ENCODE results near the gene MEAF6. TPM values are rescaled to one million over a fixed set of nuclear protein-coding genes. Genes with fewer than 3 reads are reported as not detected.

Gene MEAF6
- total RNA-seq, 1 donor from 2014 or later: 77.3 TPM

DNA sequence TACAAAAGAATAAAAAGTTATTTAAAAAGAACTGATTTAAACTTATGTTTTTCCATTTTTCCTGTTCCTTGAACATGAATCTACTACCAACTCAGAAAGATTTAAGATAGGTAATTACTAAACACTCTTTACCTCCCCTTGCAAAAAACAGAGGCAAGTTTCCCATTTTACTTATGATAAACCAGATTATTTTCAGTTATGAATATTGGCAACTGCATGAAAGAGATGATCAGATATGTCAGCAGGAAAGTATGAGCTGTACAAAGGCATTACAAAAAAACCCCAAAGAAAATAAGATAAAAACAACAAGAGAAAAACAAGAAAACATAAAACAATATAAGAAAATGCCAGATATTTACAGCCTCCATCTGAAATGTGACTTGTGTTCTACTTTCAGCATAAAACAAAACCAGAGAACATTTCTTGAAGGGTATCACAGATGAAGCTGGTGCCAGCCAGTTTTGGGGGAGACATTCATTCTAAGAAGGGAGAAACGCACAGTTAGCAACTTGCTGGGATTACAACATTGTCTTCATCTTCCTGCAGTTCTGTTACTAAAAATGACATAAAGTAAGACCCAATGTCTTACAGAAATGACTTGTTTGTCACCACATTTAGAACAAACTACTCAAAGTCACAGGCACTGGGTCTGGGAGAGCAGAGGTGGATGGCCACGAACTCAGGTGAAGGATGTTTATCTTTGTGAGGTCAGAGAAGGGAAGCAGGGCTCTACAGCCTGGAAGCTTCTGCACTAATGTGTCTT is 21.0 kb downstream of the MEAF6 start:
- peaks cover 2% of the 10 kb centered on the region for H3K36me3 Mint-ChIP-seq (ENCODE audit: low read depth)
- H3K9me3 Mint-ChIP-seq: no peaks in the 10 kb centered on the region
- TF ChIP-seq, protein P1, sequence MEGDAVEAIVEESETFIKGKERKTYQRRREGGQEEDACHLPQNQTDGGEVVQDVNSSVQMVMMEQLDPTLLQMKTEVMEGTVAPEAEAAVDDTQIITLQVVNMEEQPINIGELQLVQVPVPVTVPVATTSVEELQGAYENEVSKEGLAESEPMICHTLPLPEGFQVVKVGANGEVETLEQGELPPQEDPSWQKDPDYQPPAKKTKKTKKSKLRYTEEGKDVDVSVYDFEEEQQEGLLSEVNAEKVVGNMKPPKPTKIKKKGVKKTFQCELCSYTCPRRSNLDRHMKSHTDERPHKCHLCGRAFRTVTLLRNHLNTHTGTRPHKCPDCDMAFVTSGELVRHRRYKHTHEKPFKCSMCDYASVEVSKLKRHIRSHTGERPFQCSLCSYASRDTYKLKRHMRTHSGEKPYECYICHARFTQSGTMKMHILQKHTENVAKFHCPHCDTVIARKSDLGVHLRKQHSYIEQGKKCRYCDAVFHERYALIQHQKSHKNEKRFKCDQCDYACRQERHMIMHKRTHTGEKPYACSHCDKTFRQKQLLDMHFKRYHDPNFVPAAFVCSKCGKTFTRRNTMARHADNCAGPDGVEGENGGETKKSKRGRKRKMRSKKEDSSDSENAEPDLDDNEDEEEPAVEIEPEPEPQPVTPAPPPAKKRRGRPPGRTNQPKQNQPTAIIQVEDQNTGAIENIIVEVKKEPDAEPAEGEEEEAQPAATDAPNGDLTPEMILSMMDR (conservative IDR thresholded peaks at IDR 0.05): no peak
- no peaks in the 10 kb centered on the region for H3K4me1 Mint-ChIP-seq
- no peak for DNase-seq (ENCODE audit: low read depth, low spot score)
- H3K27ac Mint-ChIP-seq (ENCODE audit: unreplicated experiment): no peak overlapping the region
- no peaks in the 10 kb centered on the region for H3K27me3 Mint-ChIP-seq (ENCODE audit: low read depth)
- no peak overlapping the region for H3K4me3 Mint-ChIP-seq

DNA sequence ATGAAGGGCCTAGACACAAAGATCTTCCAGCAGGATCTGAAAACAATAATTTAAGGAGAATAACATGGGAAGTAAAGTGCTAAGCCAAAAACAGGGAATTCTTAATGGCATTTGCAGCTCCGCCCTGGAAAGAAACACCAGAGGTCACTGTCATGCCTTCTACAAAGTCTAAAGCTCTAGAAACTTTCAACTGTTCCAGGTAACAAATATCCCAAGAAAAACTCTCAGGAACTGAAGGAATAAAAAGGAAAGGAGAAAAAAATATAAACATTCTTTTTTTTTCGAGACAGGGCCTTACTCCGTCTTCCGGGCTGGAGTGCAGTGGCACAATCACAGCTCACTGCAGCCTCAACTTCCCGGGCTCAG is 27.0 kb downstream of the MEAF6 start:
- H3K27ac Mint-ChIP-seq (ENCODE audit: unreplicated experiment): no peak overlapping the region
- DNase-seq (ENCODE audit: low read depth, low spot score): no peak
- no peak overlapping the region for H3K4me3 Mint-ChIP-seq
- TF ChIP-seq, protein P1 (conservative IDR thresholded peaks at IDR 0.05): peak; percentile 32
- no peaks in the 10 kb centered on the region for H3K4me1 Mint-ChIP-seq
- H3K27me3 Mint-ChIP-seq (ENCODE audit: low read depth): no peaks in the 10 kb centered on the region
- H3K9me3 Mint-ChIP-seq: no peaks in the 10 kb centered on the region
- peaks cover 2% of the 10 kb centered on the region for H3K36me3 Mint-ChIP-seq (ENCODE audit: low read depth)

DNA sequence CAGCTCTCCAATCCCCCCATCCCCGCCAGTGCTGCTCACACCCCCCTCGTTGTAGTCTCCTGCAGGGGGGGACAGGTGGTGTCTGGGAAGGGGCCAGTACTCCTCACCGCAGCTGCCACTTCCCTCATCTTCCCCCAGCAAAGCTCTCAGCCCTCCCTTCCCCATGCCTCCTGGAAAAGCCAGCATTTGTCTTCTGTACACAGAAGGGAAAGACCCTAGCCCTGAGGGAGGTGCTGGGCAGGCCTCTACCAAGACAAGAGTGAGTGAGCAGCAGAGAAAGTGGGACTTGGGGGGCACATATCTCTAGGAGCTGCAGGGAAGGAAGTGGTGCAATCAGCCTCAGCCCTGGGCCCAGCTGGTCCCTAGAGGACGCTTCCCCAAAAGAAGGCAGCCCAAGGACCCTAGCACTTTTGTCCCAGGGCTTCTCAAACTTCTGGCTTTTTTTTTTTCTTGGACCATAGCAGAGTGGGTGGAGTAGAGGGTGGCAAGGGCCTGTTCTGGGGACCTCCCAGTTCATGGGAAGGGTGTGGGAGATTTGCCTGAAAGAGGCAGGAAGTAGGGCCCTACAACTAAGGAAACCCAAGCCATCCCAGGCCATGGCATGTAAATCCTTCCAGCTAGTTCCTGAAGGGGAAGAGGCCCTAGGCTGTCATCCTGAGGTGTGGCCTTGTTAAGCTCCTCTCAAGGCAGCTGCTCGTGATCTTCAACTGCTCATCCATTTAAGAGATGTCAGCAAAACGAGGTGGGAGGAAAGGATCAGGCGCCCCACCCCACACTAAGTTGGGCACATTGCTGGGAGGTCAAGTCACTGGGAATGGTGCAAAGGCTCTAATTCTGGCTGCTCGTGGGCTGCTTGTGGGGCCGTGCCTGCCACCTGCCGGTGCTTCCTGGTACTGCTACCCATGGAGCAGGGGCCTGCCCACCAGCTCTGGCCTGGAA is 27.6 kb downstream of the MEAF6 start:
- no peaks in the 10 kb centered on the region for H3K9me3 Mint-ChIP-seq
- TF ChIP-seq, protein P1 (conservative IDR thresholded peaks at IDR 0.05): peak; percentile 96
- no peaks in the 10 kb centered on the region for H3K27me3 Mint-ChIP-seq (ENCODE audit: low read depth)
- H3K36me3 Mint-ChIP-seq (ENCODE audit: low read depth): peaks cover 2% of the 10 kb centered on the region
- DNase-seq (ENCODE audit: low read depth, low spot score): peak; percentile 90
- H3K27ac Mint-ChIP-seq (ENCODE audit: unreplicated experiment): no peak overlapping the region
- H3K4me3 Mint-ChIP-seq: no peak overlapping the region
- H3K4me1 Mint-ChIP-seq: no peaks in the 10 kb centered on the region

DNA sequence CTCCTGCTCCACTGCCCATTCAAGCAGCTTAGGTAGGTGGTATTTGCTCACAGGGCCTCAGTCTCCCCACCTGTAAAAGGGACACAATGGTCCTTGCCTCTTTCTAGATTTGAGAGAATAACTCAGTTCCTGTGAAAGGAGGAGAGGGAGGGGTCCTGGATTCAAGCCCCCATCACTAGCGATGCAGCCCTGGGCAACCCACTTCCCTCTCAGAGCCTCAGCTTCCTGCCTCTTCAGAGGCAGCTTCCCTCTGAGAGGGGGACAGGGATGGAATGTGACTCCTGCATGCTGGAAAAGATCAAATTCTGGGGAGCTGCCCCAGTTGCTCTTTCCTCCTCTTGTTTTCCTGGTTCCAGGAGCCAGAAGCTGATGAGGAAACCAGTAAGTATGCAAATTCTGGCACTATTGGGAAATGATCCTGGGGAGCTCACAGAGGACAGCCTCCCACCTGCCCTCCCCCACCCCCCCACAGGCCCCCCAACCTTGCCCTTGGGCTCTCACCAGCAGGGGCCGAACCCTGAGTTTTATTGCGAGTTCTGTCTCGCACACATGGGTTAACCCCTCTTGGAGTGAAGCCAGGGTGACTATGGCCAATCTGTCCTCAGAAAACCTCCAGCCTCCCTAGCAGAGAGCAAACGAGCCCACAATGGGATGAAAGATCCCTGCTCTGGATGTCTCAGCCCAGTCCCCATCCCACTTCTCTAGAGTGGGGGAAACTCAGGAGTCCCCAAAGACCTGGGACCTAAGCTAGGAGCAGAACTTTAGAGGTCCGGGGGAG is 28.5 kb downstream of the MEAF6 start:
- Mint-ChIP-seq H3K27me3 (ENCODE audit: low read depth) (no peaks in the 10 kb centered on the region), H3K4me1 (no peaks in the 10 kb centered on the region), H3K27ac (ENCODE audit: unreplicated experiment) (no peak overlapping the region), H3K36me3 (ENCODE audit: low read depth) (peaks cover 2% of the 10 kb centered on the region), H3K9me3 (no peaks in the 10 kb centered on the region), H3K4me3 (no peak overlapping the region)
- TF ChIP-seq, protein P1 (conservative IDR thresholded peaks at IDR 0.05): no peak
- no peak for DNase-seq (ENCODE audit: low read depth, low spot score)

DNA sequence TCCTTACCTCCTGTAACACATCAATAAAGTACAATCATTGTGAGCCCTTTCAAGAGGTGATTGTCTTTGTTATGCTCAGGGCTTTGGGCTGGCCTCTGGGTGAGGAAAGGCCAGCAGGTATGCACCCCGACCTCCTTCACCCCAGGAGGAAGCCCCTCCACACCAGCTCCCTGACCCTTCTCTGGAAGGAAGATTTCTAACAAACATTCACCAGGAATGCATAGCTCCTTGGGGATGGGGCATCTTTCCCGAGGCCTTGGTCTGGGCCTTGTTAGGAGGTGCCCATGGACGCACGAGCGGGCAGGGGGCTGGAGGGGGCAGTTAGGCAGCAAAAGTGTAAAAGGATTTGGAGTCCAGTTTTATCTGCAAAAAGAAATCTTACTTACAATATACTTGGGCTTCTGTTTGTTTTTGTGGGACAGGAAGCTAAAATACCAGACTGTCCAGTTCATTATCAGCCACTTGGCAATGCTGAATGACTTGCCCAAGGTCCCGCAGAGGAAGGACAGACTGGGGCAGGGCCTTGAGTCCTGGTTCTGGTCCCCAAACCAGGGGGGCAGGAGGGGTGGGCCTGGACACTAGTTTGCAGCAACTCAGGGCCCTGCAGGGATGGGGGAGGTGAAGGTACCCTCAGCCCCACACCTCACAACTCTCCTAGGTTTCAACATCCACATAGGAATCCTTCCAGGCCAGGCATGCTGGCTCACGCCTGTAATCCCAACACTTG is 30.1 kb downstream of the MEAF6 start:
- TF ChIP-seq, protein P1 (conservative IDR thresholded peaks at IDR 0.05): no peak
- Mint-ChIP-seq H3K4me3 (no peak overlapping the region), H3K27ac (ENCODE audit: unreplicated experiment) (no peak overlapping the region), H3K27me3 (ENCODE audit: low read depth) (no peaks in the 10 kb centered on the region), H3K9me3 (no peaks in the 10 kb centered on the region), H3K36me3 (ENCODE audit: low read depth) (no peaks in the 10 kb centered on the region), H3K4me1 (no peaks in the 10 kb centered on the region)
- no peak for DNase-seq (ENCODE audit: low read depth, low spot score)

Measured in neural crest cell (in vitro differentiated cells).